Activated naive CD8-positive, alpha-beta T cell (primary cell): ENCODE results near the gene C22orf23.
"Not testable (repeated sequence)": the region's sequence is repeated elsewhere in the genome, so short reads cannot be mapped to it uniquely, and the experiment has no call there.

ENCODE experiments used
- H3K27ac Mint-ChIP-seq: one replicate; pipeline ENCODE4 v1.8.0; 2021; ENCODE audit warnings: mixed read lengths
- H3K27me3 Mint-ChIP-seq: one replicate; pipeline ENCODE4 v1.8.0; 2021; ENCODE audit warnings: mixed read lengths
- H3K36me3 Mint-ChIP-seq: one replicate; pipeline ENCODE4 v1.8.0; 2021; ENCODE audit warnings: mixed read lengths
- H3K4me1 Mint-ChIP-seq: one replicate; pipeline ENCODE4 v1.8.0; 2021; ENCODE audit warnings: low read depth, mixed read lengths
- H3K4me3 Mint-ChIP-seq: one replicate; pipeline ENCODE4 v1.8.0; 2021; ENCODE audit warnings: mild to moderate bottlenecking, mixed read lengths
- H3K9me3 Mint-ChIP-seq: one replicate; pipeline ENCODE4 v1.8.0; 2021; ENCODE audit warnings: low read depth, mixed read lengths

C22orf23 gene

GRCh38 chr22:37971475-37972434 lies 18.4 kb upstream of the C22orf23 start:
- no peak overlapping the region for H3K27ac Mint-ChIP-seq

GRCh38 chr22:37970864-37971263 lies 17.5 kb upstream of the C22orf23 start:
- H3K27me3 Mint-ChIP-seq = no peaks in the 10 kb centered on the region
- no peak overlapping the region for H3K27ac Mint-ChIP-seq
- H3K9me3 Mint-ChIP-seq = no peaks in the 10 kb centered on the region
- peaks cover 2% of the 10 kb centered on the region for H3K4me1 Mint-ChIP-seq
- H3K36me3 Mint-ChIP-seq = peaks cover 10% of the 10 kb centered on the region
- H3K4me3 Mint-ChIP-seq = no peak overlapping the region

More at GRCh38 chr22:37971475-37972434, 18.4 kb upstream of the C22orf23 start:
- Mint-ChIP-seq H3K4me1 (peaks cover 2% of the 10 kb centered on the region), H3K9me3 (no peaks in the 10 kb centered on the region), H3K4me3 (no peak overlapping the region), H3K27me3 (no peaks in the 10 kb centered on the region), H3K36me3 (peaks cover 7% of the 10 kb centered on the region)

GRCh38 chr22:37968452-37969251 lies 15.3 kb upstream of the C22orf23 start:
- H3K27ac Mint-ChIP-seq = no peak overlapping the region
- H3K9me3 Mint-ChIP-seq = no peaks in the 10 kb centered on the region
- peaks cover 3% of the 10 kb centered on the region for H3K4me1 Mint-ChIP-seq
- H3K27me3 Mint-ChIP-seq = no peaks in the 10 kb centered on the region
- no peak overlapping the region for H3K4me3 Mint-ChIP-seq
- H3K36me3 Mint-ChIP-seq = peaks cover 6% of the 10 kb centered on the region

GRCh38 chr22:37967637-37968451 lies 14.4 kb upstream of the C22orf23 start:
- Mint-ChIP-seq H3K4me1 (peaks cover 3% of the 10 kb centered on the region), H3K9me3 (no peaks in the 10 kb centered on the region), H3K27me3 (no peaks in the 10 kb centered on the region), H3K27ac (no peak overlapping the region), H3K36me3 (peaks cover 6% of the 10 kb centered on the region), H3K4me3 (no peak overlapping the region)

GRCh38 chr22:37967147-37967546 lies 13.7 kb upstream of the C22orf23 start:
- no peak overlapping the region for H3K27ac Mint-ChIP-seq

GRCh38 chr22:37965940-37966664 lies 12.7 kb upstream of the C22orf23 start:
- H3K36me3 Mint-ChIP-seq = peaks cover 13% of the 10 kb centered on the region
- no peaks in the 10 kb centered on the region for H3K27me3 Mint-ChIP-seq
- no peaks in the 10 kb centered on the region for H3K9me3 Mint-ChIP-seq
- H3K27ac Mint-ChIP-seq = no peak overlapping the region
- H3K4me1 Mint-ChIP-seq = peaks cover 3% of the 10 kb centered on the region
- H3K4me3 Mint-ChIP-seq = no peak overlapping the region

More at GRCh38 chr22:37967147-37967546, 13.7 kb upstream of the C22orf23 start:
- Mint-ChIP-seq H3K9me3 (no peaks in the 10 kb centered on the region), H3K36me3 (peaks cover 7% of the 10 kb centered on the region), H3K27me3 (no peaks in the 10 kb centered on the region), H3K4me1 (peaks cover 3% of the 10 kb centered on the region), H3K4me3 (no peak overlapping the region)

GRCh38 chr22:37961062-37961461 lies 7.7 kb upstream of the C22orf23 start:
- H3K27me3 Mint-ChIP-seq = no peaks in the 10 kb centered on the region

GRCh38 chr22:37959231-37959825 lies 5.9 kb upstream of the C22orf23 start:
- H3K4me3 Mint-ChIP-seq = no peak overlapping the region
- peaks cover 20% of the 10 kb centered on the region for H3K36me3 Mint-ChIP-seq
- H3K27me3 Mint-ChIP-seq = no peaks in the 10 kb centered on the region
- peaks cover 31% of the 10 kb centered on the region for H3K4me1 Mint-ChIP-seq
- H3K9me3 Mint-ChIP-seq = no peaks in the 10 kb centered on the region
- no peak overlapping the region for H3K27ac Mint-ChIP-seq

More at GRCh38 chr22:37961062-37961461, 7.7 kb upstream of the C22orf23 start:
- peaks cover 23% of the 10 kb centered on the region for H3K36me3 Mint-ChIP-seq
- peaks cover 23% of the 10 kb centered on the region for H3K4me1 Mint-ChIP-seq
- no peak overlapping the region for H3K27ac Mint-ChIP-seq
- no peaks in the 10 kb centered on the region for H3K9me3 Mint-ChIP-seq
- H3K4me3 Mint-ChIP-seq = no peak overlapping the region

GRCh38 chr22:37957232-37957631 lies 3.8 kb upstream of the C22orf23 start:
- Mint-ChIP-seq H3K4me1 (peaks cover 41% of the 10 kb centered on the region), H3K27me3 (peaks cover 6% of the 10 kb centered on the region), H3K27ac (no peak overlapping the region), H3K9me3 (no peaks in the 10 kb centered on the region), H3K4me3 (no peak overlapping the region), H3K36me3 (peaks cover 20% of the 10 kb centered on the region)

- Mint-ChIP-seq H3K36me3 (peaks cover 14% of the 10 kb centered on the region), H3K4me1 (peaks cover 41% of the 10 kb centered on the region)
- H3K4me3 Mint-ChIP-seq, H3K27ac Mint-ChIP-seq, H3K9me3 Mint-ChIP-seq, H3K27me3 Mint-ChIP-seq: not testable (repeated sequence)
These were observed 2.5 kb upstream of the C22orf23 start for GRCh38 chr22:37955825-37956397.

- peaks cover 41% of the 10 kb centered on the region for H3K4me1 Mint-ChIP-seq
- peak overlapping the region; percentile 58 for H3K27ac Mint-ChIP-seq
- H3K4me3 Mint-ChIP-seq = peak overlapping the region; percentile 100
- H3K9me3 Mint-ChIP-seq = no peaks in the 10 kb centered on the region
- H3K27me3 Mint-ChIP-seq = peaks cover 6% of the 10 kb centered on the region
- H3K36me3 Mint-ChIP-seq = peaks cover 14% of the 10 kb centered on the region
These were observed 1.3 kb upstream of the C22orf23 start for GRCh38 chr22:37954686-37955085.

- Mint-ChIP-seq H3K27ac (no peak overlapping the region), H3K4me1 (peaks cover 35% of the 10 kb centered on the region), H3K9me3 (no peaks in the 10 kb centered on the region), H3K4me3 (peak overlapping the region; percentile 100), H3K36me3 (peaks cover 5% of the 10 kb centered on the region), H3K27me3 (peaks cover 6% of the 10 kb centered on the region)
These were observed 352 bp downstream of the C22orf23 start for GRCh38 chr22:37953062-37953436.

- Mint-ChIP-seq H3K4me1 (peaks cover 32% of the 10 kb centered on the region), H3K4me3 (peak overlapping the region; percentile 100)
- H3K27me3 Mint-ChIP-seq, H3K27ac Mint-ChIP-seq, H3K36me3 Mint-ChIP-seq, H3K9me3 Mint-ChIP-seq: not testable (repeated sequence)
These were observed 772 bp downstream of the C22orf23 start for GRCh38 chr22:37952629-37953028.
